RWPE2 (cell line): ENCODE results near the gene ISG20.

ENCODE experiments used
- ATAC-seq: fragments of 200-7000 bp; cut with Tn5 transposase; 3 replicates; pipeline ENCODE4 v1.9.1; 2021; ENCODE audit warnings: low read depth
- DNase-seq: peaks from one replicate; pipeline ENCODE4 v3.0.0-alpha.2; 2020; ENCODE audit warnings: low spot score
- H3K27ac ChIP-seq: fragments of 450-650 bp; 2 replicates; pipeline ENCODE4 v1.5.1; 2017; ENCODE audit warnings: mild to moderate bottlenecking; ENCODE audit not compliant: poor library complexity, severe bottlenecking
- H3K27me3 ChIP-seq: fragments of 250-450 bp; sonication (Bioruptor Pico); 2 replicates; pipeline ENCODE4 v1.5.1; 2021; ENCODE audit warnings: mild to moderate bottlenecking, moderate library complexity; ENCODE audit not compliant: insufficient read depth, poor library complexity, severe bottlenecking
- H3K36me3 ChIP-seq: fragments of 250-450 bp; sonication (Bioruptor Pico); 2 replicates; pipeline ENCODE4 v1.5.1; 2020; ENCODE audit warnings: low read depth, mild to moderate bottlenecking, moderate library complexity
- H3K4me1 ChIP-seq: fragments of 250-450 bp; sonication (Bioruptor Pico); 2 replicates; pipeline ENCODE4 v1.5.1; 2021; ENCODE audit warnings: mild to moderate bottlenecking, moderate library complexity; ENCODE audit not compliant: insufficient read depth, poor library complexity, severe bottlenecking
- H3K4me3 ChIP-seq: fragments of 250-450 bp; sonication (Bioruptor Pico); 2 replicates; pipeline ENCODE4 v1.5.1; 2021; ENCODE audit warnings: mild to moderate bottlenecking, moderate library complexity; ENCODE audit not compliant: severe bottlenecking
- H3K9me3 ChIP-seq: fragments of 250-450 bp; sonication (Bioruptor Pico); 2 replicates; pipeline ENCODE4 v1.5.1; 2021; ENCODE audit warnings: mild to moderate bottlenecking, moderate library complexity; ENCODE audit not compliant: severe bottlenecking
- TF ChIP-seq, protein P1 (sequence below): fragments of 450-650 bp; IDR thresholded peaks from one replicate; pipeline ENCODE4 v1.5.1; 2017; ENCODE audit warnings: mild to moderate bottlenecking, moderate library complexity; ENCODE audit not compliant: poor library complexity, severe bottlenecking

ISG20 gene

DNA sequence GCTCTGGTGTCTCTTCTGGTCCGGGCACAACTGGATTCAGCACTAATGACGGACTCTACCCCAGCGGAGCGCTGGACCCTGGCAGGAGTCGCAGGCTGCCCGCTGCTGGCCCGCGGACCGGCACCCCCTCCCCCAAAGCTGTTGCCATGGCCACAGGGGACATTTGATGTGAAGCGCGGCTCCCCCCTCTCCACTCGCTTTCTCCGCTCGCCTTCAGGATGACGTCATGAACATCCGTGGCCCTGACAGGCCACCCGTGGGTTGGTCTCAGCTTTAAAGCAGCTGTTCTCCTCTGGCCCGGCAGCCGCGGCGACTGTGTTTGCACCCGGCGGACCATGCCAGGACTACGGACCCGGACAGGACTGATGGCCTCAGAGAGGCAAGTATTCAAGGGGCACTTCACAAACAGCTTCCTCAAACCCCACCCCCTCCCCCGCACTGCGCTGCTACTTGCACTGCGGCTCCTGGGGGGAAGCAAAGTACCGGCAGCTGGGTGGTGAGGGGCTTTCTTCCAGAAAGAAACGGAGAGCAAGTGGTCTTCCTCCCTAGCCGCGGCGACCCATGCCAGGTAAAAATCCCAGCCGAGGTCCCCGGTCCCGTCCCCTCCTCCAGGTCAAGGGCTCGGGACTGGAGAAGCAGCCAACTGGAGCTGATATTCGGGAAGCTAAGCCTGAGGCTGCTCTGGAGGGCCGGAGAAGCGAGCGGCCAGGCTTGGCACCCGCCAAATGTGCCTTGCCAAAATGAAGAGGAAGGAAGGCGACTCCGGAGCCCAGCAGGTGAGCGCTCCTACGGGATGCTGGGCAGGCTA, 34.2 kb upstream of the ISG20 start:
- H3K9me3 ChIP-seq: no peaks in the 10 kb centered on the region
- H3K4me3 ChIP-seq: no peak overlapping the region
- ATAC-seq (peak; percentile 9; the same call in 2 of the 3 replicates), DNase-seq (no peak)
- peaks cover 69% of the 10 kb centered on the region for H3K27me3 ChIP-seq
- TF ChIP-seq, protein P1, sequence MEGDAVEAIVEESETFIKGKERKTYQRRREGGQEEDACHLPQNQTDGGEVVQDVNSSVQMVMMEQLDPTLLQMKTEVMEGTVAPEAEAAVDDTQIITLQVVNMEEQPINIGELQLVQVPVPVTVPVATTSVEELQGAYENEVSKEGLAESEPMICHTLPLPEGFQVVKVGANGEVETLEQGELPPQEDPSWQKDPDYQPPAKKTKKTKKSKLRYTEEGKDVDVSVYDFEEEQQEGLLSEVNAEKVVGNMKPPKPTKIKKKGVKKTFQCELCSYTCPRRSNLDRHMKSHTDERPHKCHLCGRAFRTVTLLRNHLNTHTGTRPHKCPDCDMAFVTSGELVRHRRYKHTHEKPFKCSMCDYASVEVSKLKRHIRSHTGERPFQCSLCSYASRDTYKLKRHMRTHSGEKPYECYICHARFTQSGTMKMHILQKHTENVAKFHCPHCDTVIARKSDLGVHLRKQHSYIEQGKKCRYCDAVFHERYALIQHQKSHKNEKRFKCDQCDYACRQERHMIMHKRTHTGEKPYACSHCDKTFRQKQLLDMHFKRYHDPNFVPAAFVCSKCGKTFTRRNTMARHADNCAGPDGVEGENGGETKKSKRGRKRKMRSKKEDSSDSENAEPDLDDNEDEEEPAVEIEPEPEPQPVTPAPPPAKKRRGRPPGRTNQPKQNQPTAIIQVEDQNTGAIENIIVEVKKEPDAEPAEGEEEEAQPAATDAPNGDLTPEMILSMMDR: no peak
- H3K4me1 ChIP-seq: no peaks in the 10 kb centered on the region
- no peaks in the 10 kb centered on the region for H3K36me3 ChIP-seq
- no peak overlapping the region for H3K27ac ChIP-seq

DNA sequence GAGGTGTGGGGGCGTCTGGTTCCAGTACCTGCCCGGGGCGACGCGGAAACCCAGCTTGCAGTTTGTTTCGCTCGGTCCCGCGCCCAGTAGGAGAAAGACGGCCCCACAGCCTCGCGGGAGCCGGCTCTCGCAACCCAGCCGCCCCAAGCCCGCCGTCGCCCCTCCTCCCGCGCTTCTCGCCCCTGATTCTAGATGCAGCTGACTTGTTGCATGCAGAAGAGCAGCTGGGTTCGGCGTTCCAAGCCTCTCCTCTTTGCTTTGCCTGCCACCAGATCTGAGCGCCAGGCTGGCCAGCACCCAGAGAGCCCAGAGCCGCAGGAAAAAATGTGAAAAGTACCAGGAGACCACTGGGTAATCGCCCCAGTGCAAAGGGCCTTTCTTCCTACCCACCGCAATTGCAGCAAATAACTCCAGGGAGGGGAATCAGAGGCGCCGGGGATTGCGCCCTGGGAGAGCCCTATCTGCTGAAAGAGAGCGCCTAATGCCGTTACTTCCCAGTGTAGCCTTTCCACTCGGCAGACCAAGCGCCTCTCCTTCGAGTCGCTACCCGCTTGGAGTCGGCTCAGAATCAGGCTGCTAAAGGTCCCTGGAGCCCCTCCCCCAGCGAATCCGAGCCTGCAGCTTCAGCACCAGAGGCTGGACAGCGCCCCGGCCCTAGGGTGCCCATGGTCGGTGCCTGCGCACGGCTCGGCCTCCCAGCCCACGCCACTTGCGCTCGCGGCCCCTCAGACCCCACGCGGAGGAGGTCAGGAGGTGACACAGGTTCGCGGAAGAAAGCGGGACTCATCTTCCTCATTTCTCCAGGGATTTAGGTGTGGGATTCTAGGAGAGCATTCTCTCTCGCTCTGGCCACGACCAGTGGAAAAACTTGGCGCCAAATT, 33.4 kb upstream of the ISG20 start:
- ATAC-seq (peak; percentile 53), DNase-seq (no peak)
- H3K36me3 ChIP-seq: no peaks in the 10 kb centered on the region
- H3K27ac ChIP-seq: no peak overlapping the region
- no peak overlapping the region for H3K4me3 ChIP-seq
- no peaks in the 10 kb centered on the region for H3K4me1 ChIP-seq
- TF ChIP-seq, protein P1: no peak
- H3K27me3 ChIP-seq: peaks cover 65% of the 10 kb centered on the region
- H3K9me3 ChIP-seq: no peaks in the 10 kb centered on the region

DNA sequence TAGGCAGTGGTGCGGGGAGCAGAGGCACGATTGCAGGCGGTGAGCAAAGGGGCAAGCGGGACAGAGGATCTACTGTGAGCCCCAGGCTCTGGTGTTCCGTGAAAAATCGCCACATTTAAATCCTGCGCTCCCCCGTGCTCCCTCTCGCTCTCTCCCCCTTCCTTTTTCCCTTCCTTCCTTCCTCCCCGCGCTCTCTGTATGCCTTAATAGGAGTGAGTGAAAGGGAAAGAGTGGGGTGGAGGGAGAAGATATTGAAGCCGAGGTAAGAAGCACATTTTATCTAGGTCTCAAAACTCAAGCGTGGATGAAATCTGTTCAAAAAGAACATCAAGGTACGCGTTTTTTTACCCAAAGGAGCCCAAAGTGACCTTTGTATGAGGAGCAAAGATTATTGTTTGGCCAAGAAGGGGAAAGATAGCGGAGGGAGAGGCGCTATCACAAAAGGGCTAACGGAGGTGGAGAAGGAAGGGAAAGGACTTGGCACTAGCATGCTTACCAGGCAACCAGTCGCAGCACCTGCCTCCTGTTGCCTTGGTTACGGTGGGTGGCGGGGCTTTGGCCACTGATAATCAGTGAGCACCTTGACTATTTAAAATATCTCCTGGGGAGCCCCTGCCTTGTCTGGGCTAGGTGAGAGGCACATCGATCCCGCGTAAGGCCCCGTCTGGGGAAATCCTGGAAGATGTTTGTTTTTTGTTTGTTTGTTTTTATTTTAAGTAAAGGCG, 32.6 kb upstream of the ISG20 start:
- H3K4me3 ChIP-seq: no peak overlapping the region
- H3K4me1 ChIP-seq: no peaks in the 10 kb centered on the region
- H3K36me3 ChIP-seq: no peaks in the 10 kb centered on the region
- TF ChIP-seq, protein P1: no peak
- no peak overlapping the region for H3K27ac ChIP-seq
- peaks cover 63% of the 10 kb centered on the region for H3K27me3 ChIP-seq
- DNase-seq (no peak), ATAC-seq (no peak)
- no peaks in the 10 kb centered on the region for H3K9me3 ChIP-seq

DNA sequence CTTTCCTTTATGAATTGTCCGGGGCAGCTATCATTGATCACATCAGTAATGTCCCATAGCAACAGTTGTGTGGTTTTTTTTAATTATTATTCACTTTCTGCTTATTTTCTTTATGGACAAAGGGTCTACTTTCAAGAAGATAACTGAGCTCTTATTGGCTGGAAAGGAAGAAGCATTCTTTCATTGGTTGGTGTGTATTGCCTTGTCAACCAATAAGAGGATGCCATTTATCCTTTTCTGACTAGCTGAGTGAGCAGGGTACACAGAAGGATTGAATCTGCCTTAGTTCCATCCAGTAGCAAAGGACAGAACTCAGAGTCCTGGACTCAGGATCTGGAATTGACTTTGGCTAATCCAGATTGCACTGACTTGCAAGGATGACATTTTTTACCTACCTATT, 30.9 kb upstream of the ISG20 start:
- no peak for DNase-seq

More for the DNA sequence above, 30.9 kb upstream of the ISG20 start:
- Histone ChIP-seq H3K36me3 (no peaks in the 10 kb centered on the region), H3K9me3 (no peaks in the 10 kb centered on the region), H3K4me3 (no peak overlapping the region), H3K27ac (no peak overlapping the region), H3K27me3 (peaks cover 57% of the 10 kb centered on the region), H3K4me1 (no peaks in the 10 kb centered on the region)
- no peak for ATAC-seq
- TF ChIP-seq, protein P1: no peak
